Measurements from ENCODE around the gene DAND5. TPM values are rescaled to one million over a fixed set of nuclear protein-coding genes. Genes with fewer than 3 reads are reported as not detected.

DAND5 gene
- total and polyA plus RNA-seq, 9 of the 15 experiments (the other 6 are each of a cell fraction or from before 2014, with no cell fraction given), result 0.22 to 0.83 (median 0.60) TPM

DNA sequence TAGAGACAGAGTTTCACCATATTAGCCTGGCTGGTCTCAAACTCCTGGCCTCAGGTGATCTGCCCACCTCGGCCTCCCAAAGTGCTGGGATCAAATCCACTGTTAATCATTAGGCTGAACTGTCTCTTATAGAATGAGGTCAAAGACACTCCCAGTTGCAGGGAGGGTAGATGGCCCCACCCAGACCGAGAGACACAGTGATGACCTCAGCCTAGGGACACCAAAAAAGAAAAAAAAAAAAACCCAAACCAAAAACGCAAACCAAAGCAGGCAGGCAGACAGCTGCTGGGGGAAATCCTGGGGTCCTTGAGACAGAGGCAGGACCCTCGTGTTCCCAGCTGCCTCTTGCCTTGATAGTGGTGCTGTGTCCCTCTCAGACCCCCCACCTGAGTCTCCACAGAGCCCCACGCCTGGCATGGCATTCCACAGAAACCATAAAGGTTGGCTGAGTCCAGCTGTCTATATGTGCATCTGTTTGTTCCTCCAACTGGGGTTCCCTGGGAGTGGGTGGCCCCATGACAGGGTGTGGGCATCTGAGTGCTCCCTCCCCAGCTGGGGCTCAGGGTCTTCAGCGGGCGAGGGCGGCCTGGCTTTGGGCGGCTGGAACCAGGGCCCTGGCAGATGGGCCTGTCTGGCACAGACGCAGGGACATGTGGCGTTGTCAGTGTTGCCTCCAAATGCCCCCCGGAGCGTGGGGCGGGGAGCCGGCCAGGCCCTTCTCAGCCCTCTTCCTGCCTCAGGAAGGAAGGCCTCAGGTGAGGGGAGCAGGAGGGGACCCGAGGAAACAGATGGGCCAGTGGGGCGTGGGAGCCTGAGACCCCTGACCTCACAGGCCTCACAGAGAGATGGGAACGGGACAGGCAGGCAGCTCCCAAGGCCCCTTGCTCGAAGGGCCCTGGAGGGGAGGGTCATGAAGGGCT is 5.2 kb downstream of the DAND5 start (continued):
- TF ChIP-seq, protein P1, sequence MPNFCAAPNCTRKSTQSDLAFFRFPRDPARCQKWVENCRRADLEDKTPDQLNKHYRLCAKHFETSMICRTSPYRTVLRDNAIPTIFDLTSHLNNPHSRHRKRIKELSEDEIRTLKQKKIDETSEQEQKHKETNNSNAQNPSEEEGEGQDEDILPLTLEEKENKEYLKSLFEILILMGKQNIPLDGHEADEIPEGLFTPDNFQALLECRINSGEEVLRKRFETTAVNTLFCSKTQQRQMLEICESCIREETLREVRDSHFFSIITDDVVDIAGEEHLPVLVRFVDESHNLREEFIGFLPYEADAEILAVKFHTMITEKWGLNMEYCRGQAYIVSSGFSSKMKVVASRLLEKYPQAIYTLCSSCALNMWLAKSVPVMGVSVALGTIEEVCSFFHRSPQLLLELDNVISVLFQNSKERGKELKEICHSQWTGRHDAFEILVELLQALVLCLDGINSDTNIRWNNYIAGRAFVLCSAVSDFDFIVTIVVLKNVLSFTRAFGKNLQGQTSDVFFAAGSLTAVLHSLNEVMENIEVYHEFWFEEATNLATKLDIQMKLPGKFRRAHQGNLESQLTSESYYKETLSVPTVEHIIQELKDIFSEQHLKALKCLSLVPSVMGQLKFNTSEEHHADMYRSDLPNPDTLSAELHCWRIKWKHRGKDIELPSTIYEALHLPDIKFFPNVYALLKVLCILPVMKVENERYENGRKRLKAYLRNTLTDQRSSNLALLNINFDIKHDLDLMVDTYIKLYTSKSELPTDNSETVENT (CRISPR knock-in tag; IDR thresholded peaks at IDR 0.05), result no peak
- peak; percentile 24; the same call in 1 of the 2 replicates for TF ChIP-seq POLR2G (IDR thresholded peaks at IDR 0.05; ENCODE audit: low read depth, low read length)
- TF ChIP-seq DMBX1 (CRISPR knock-in tag; IDR thresholded peaks at IDR 0.05; ENCODE audit: borderline replicate concordance), result no peak
- TF ChIP-seq C11orf30 (IDR thresholded peaks at IDR 0.05; ENCODE audit: low read depth), result no peak
- TF ChIP-seq, protein P2, sequence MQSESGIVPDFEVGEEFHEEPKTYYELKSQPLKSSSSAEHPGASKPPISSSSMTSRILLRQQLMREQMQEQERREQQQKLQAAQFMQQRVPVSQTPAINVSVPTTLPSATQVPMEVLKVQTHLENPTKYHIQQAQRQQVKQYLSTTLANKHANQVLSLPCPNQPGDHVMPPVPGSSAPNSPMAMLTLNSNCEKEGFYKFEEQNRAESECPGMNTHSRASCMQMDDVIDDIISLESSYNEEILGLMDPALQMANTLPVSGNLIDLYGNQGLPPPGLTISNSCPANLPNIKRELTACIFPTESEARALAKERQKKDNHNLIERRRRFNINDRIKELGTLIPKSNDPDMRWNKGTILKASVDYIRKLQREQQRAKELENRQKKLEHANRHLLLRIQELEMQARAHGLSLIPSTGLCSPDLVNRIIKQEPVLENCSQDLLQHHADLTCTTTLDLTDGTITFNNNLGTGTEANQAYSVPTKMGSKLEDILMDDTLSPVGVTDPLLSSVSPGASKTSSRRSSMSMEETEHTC (IDR thresholded peaks at IDR 0.05), result no peak
- TF ChIP-seq, protein P3, sequence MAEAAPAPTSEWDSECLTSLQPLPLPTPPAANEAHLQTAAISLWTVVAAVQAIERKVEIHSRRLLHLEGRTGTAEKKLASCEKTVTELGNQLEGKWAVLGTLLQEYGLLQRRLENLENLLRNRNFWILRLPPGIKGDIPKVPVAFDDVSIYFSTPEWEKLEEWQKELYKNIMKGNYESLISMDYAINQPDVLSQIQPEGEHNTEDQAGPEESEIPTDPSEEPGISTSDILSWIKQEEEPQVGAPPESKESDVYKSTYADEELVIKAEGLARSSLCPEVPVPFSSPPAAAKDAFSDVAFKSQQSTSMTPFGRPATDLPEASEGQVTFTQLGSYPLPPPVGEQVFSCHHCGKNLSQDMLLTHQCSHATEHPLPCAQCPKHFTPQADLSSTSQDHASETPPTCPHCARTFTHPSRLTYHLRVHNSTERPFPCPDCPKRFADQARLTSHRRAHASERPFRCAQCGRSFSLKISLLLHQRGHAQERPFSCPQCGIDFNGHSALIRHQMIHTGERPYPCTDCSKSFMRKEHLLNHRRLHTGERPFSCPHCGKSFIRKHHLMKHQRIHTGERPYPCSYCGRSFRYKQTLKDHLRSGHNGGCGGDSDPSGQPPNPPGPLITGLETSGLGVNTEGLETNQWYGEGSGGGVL (CRISPR knock-in tag; IDR thresholded peaks at IDR 0.05), result no peak

Measured in K562 (cell line).